ENCODE measurements around the gene CIB2.

The CIB2 gene

GRCh38 chr15:78082106-78082742 is 49.0 kb downstream of the CIB2 start:
- Mint-ChIP-seq H3K27me3 (no peaks in the 10 kb centered on the region), H3K27ac (no peak overlapping the region), H3K36me3 (no peaks in the 10 kb centered on the region), H3K4me3 (no peak overlapping the region), H3K4me1 (peaks cover 34% of the 10 kb centered on the region), H3K9me3 (no peaks in the 10 kb centered on the region)
- CTCF ChIA-PET: interaction anchor here (0.7 to 2.6 kb wide), 4 partner anchors 13 to 123 kb away, joined by 3 to 10 read pairs (median 4); no protein-coding TSS in a partner anchor
- DNase-seq: no peak

GRCh38 chr15:78080088-78080460 is 51.2 kb downstream of the CIB2 start:
- CTCF ChIA-PET: interaction anchor here (1.5 kb wide), 1 partner anchor 18 kb away, joined by 3 read pairs; no protein-coding TSS in a partner anchor
- no peak overlapping the region for H3K27ac Mint-ChIP-seq
- no peaks in the 10 kb centered on the region for H3K9me3 Mint-ChIP-seq
- no peak for DNase-seq
- H3K36me3 Mint-ChIP-seq: peaks cover 10% of the 10 kb centered on the region
- no peak overlapping the region for H3K4me3 Mint-ChIP-seq
- H3K4me1 Mint-ChIP-seq: peaks cover 49% of the 10 kb centered on the region
- H3K27me3 Mint-ChIP-seq: no peaks in the 10 kb centered on the region

GRCh38 chr15:78079298-78080087 is 51.8 kb downstream of the CIB2 start:
- Mint-ChIP-seq H3K36me3 (peaks cover 13% of the 10 kb centered on the region), H3K27me3 (no peaks in the 10 kb centered on the region), H3K27ac (no peak overlapping the region), H3K9me3 (no peaks in the 10 kb centered on the region), H3K4me3 (no peak overlapping the region), H3K4me1 (peaks cover 48% of the 10 kb centered on the region)
- CTCF ChIA-PET: interaction anchor here (1.1 to 1.6 kb wide), 3 partner anchors 10 to 120 kb away, joined by 3 to 5 read pairs (median 4); no protein-coding TSS in a partner anchor
- no peak for DNase-seq

- Mint-ChIP-seq H3K27me3 (no peaks in the 10 kb centered on the region), H3K4me3 (peak overlapping the region; percentile 84), H3K9me3 (no peaks in the 10 kb centered on the region), H3K4me1 (peaks cover 47% of the 10 kb centered on the region), H3K36me3 (peaks cover 18% of the 10 kb centered on the region), H3K27ac (peak overlapping the region; percentile 80)
- CTCF ChIA-PET: interaction anchor here (0.7 to 3.3 kb wide), 6 partner anchors 10 to 79 kb away, joined by 3 to 16 read pairs (median 4); no protein-coding TSS in a partner anchor
- no peak for DNase-seq
Observed at GRCh38 chr15:78077871-78078210, 53.4 kb downstream of the CIB2 start.

- peak within 1 kb of the TSS; percentile 92 for H3K27ac Mint-ChIP-seq
- peak; percentile 79 for DNase-seq
- H3K36me3 Mint-ChIP-seq: peaks cover 20% of the 10 kb centered on the region
- no peaks in the 10 kb centered on the region for H3K9me3 Mint-ChIP-seq
- peaks cover 48% of the 10 kb centered on the region for H3K4me1 Mint-ChIP-seq
- no peaks in the 10 kb centered on the region for H3K27me3 Mint-ChIP-seq
- peak within 1 kb of the TSS; percentile 99 for H3K4me3 Mint-ChIP-seq
- CTCF ChIA-PET: interaction anchor here (0.8 to 3.3 kb wide), 6 partner anchors 15 to 78 kb away, joined by 3 to 16 read pairs (median 4); no protein-coding TSS in a partner anchor
Observed at GRCh38 chr15:78077053-78077870, 54.0 kb downstream of the CIB2 start, which contains the start of gene TBC1D2B. TBC1D2B (minus strand) TSS chr15:78077711; CDS start chr15:78077652, 59 bp downstream.

DNA sequence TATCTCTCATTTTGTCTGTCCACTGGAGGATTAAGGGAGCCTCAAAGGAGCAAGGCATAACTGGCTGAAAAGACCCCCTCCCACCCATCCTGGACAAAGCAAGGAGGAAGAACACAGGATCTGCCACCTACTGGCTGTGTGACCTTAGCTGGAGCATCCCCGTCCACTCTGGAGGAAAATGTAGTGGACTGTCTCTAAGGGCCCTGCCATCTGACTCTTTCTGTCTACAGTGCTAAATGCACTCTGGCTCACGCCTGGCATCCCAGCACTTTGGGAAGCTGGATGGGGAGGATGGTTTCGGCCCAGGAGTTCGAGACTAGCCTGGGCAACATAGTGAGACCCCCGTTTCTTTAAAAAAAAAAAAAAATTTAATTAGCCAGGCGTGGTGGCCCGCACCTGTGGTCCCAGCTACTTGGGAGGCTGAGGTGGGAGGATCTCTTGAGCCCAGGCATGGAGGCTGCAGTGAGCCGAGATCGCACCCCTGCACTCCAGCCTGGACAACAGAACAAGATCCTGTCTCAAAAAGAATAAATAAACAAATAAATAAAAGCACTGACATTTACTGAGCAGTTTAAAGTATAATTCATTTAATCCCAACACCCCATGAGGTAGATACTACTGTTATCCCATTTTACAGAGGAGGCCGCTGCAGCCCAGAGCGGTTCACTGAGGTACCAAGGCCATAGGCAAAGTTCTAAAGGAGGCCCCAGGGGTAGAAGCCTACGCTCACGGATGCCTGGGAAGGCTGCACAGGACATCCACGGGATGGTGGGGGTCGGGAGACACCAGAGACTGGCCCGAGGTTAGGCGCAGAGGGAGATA is 54.8 kb downstream of the CIB2 start:
- Mint-ChIP-seq H3K9me3 (no peaks in the 10 kb centered on the region), H3K36me3 (peaks cover 29% of the 10 kb centered on the region), H3K27me3 (no peaks in the 10 kb centered on the region), H3K4me3 (peak overlapping the region; percentile 99), H3K4me1 (peaks cover 55% of the 10 kb centered on the region), H3K27ac (peak overlapping the region; percentile 92)
- DNase-seq: peak; percentile 39
- CTCF ChIA-PET: interaction anchor here (0.8 to 3.3 kb wide), 7 partner anchors 9 to 77 kb away, joined by 3 to 16 read pairs (median 4); no protein-coding TSS in a partner anchor

- CTCF ChIA-PET: interaction anchor here (0.9 to 3.3 kb wide), 5 partner anchors 9 to 73 kb away, joined by 3 to 16 read pairs (median 4); no protein-coding TSS in a partner anchor
- Mint-ChIP-seq H3K27ac (peak overlapping the region; percentile 73), H3K27me3 (no peaks in the 10 kb centered on the region), H3K36me3 (peaks cover 30% of the 10 kb centered on the region), H3K9me3 (no peaks in the 10 kb centered on the region), H3K4me1 (peaks cover 59% of the 10 kb centered on the region), H3K4me3 (peak overlapping the region; percentile 99)
- DNase-seq: no peak
Observed at GRCh38 chr15:78075490-78076230, 55.6 kb downstream of the CIB2 start.

DNA sequence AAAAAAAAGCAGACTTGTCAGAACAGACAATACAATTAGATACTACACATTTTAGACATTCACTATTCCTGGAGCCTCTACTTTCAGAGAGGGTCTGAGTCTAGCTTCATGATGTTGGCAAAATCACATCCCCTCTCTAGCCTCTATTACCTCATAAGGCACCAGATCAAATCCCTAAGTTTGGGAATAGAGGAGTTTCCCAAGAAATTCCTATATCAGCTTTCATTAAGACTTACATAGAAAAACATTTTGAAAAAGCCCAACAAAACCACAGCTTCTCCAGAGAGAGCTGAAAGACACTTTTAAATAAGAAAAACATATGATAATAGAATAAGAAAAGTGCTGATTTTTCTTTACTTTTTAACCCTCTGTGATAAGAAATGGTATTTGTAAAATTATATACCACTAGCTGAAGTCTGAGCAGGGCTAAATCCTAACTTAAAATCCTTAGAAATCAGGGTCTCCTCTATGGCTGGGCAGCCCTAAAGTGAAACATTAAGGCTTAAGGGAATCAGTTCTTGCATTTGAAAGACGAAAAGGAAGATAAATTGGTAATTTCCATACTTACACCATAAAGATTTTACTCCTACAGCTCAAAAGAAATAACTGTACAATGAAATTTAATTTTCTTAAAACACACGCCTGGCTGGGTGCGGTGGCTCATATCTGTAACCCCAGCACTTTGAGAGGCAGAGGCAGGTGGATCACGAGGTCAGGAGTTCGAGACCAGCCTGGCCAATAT is 58.0 kb downstream of the CIB2 start:
- DNase-seq: no peak
- H3K4me1 Mint-ChIP-seq: peaks cover 57% of the 10 kb centered on the region
- no peaks in the 10 kb centered on the region for H3K27me3 Mint-ChIP-seq
- H3K4me3 Mint-ChIP-seq: peak overlapping the region; percentile 1
- H3K9me3 Mint-ChIP-seq: no peaks in the 10 kb centered on the region
- peak overlapping the region; percentile 80 for H3K27ac Mint-ChIP-seq
- H3K36me3 Mint-ChIP-seq: peaks cover 43% of the 10 kb centered on the region
- CTCF ChIA-PET: interaction anchor here (0.7 to 6.7 kb wide), 6 partner anchors 23 to 114 kb away, joined by 3 to 69 read pairs (median 5); no protein-coding TSS in a partner anchor

- Mint-ChIP-seq H3K27ac (peak overlapping the region; percentile 80), H3K4me1 (peaks cover 52% of the 10 kb centered on the region), H3K27me3 (no peaks in the 10 kb centered on the region), H3K4me3 (peak overlapping the region; percentile 1), H3K9me3 (no peaks in the 10 kb centered on the region), H3K36me3 (peaks cover 45% of the 10 kb centered on the region)
- no peak for DNase-seq
- CTCF ChIA-PET: interaction anchor here (1.2 to 6.7 kb wide), 6 partner anchors 16 to 113 kb away, joined by 3 to 69 read pairs (median 5); no protein-coding TSS in a partner anchor
Observed at GRCh38 chr15:78072080-78072892, 59.0 kb downstream of the CIB2 start.

GRCh38 chr15:78071383-78071782 is 59.9 kb downstream of the CIB2 start:
- H3K9me3 Mint-ChIP-seq: no peaks in the 10 kb centered on the region
- no peak for DNase-seq
- H3K4me3 Mint-ChIP-seq: no peak overlapping the region
- H3K27me3 Mint-ChIP-seq: no peaks in the 10 kb centered on the region
- CTCF ChIA-PET: interaction anchor here (1.2 to 6.7 kb wide), 4 partner anchors 15 to 40 kb away, joined by 3 to 69 read pairs (median 21); no protein-coding TSS in a partner anchor
- H3K36me3 Mint-ChIP-seq: peaks cover 46% of the 10 kb centered on the region
- peak overlapping the region; percentile 80 for H3K27ac Mint-ChIP-seq
- H3K4me1 Mint-ChIP-seq: peaks cover 49% of the 10 kb centered on the region

- CTCF ChIA-PET: interaction anchor here (0.8 to 6.7 kb wide), 10 partner anchors 9 to 160 kb away, joined by 3 to 69 read pairs (median 4); no protein-coding TSS in a partner anchor
- Mint-ChIP-seq H3K36me3 (peaks cover 49% of the 10 kb centered on the region), H3K4me3 (peak overlapping the region; percentile 59)
Observed at GRCh38 chr15:78070049-78070700, 61.1 kb downstream of the CIB2 start.

More at GRCh38 chr15:78070049-78070700, 61.1 kb downstream of the CIB2 start:
- Mint-ChIP-seq H3K9me3 (no peaks in the 10 kb centered on the region), H3K27ac (peak overlapping the region; percentile 93), H3K27me3 (no peaks in the 10 kb centered on the region), H3K4me1 (peaks cover 37% of the 10 kb centered on the region)
- peak; percentile 62 for DNase-seq
